Measurements from ENCODE around the gene RNASE12.
"Not testable (repeated sequence)": the region's sequence is repeated elsewhere in the genome, so short reads cannot be mapped to it uniquely, and the experiment has no call there.

The RNASE12 gene

GRCh38 chr14:20613094-20614037, 22.2 kb upstream of the RNASE12 start:
- DNase-seq = peak; percentile 88 to 91

- peak in 1 of 2 donors; percentile 20 for DNase-seq
These were observed 21.2 kb upstream of the RNASE12 start for GRCh38 chr14:20612403-20612802.

DNA sequence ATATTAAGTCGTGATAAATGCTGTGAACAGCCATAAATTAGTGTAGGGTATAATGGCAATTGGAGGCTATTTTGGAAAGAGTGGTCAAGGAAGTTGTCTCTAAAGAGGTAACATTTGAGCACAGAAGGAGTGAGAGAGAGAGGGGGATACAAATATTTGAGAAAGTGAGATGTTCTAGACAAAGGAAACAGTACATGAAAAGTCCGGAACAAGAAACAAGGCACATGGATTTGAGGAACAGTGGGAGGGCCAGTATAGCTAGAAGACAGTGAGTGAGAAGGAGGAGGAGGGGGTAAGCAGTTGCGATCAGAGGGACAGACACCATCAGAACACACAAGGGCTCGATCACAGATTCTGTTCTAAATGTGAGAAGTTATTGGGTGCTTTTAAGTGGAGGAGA, 20.1 kb upstream of the RNASE12 start:
- no peak for DNase-seq

DNA sequence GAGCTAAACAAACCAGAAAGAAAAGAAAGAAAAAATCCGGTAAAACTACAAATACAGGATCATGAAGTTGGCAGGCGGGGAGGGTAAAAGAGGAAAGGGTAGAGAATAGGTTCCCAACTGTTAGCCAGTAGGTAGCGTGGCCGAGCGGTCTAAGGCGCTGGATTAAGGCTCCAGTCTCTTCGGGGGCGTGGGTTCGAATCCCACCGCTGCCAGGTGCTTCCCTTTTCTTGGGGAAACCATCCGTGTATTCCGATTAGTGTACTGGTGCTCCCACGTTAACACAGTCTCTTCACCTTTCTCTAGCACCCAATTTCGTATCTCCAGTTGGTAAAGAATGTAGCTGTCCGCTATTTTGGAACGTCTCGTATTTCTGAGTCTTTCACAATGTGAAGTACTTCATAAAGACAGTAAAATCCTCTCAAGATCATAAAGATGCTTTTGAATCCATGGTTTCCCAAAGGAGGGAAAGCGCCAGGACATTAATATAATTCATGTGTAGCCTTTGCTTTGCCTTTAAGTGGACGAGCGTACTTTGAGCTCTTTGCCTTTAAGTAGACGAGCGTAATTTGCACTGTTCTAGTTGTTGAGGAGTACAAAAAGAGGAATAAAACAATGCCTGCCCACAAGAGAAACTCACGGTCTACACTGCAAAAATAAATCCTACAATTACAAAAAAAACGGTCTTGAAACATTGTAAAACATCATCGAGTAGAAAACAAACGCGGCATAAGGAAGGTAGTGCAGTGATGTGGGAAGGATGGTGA, 19.0 kb upstream of the RNASE12 start:
- peak; percentile 81 to 82 for DNase-seq

DNA sequence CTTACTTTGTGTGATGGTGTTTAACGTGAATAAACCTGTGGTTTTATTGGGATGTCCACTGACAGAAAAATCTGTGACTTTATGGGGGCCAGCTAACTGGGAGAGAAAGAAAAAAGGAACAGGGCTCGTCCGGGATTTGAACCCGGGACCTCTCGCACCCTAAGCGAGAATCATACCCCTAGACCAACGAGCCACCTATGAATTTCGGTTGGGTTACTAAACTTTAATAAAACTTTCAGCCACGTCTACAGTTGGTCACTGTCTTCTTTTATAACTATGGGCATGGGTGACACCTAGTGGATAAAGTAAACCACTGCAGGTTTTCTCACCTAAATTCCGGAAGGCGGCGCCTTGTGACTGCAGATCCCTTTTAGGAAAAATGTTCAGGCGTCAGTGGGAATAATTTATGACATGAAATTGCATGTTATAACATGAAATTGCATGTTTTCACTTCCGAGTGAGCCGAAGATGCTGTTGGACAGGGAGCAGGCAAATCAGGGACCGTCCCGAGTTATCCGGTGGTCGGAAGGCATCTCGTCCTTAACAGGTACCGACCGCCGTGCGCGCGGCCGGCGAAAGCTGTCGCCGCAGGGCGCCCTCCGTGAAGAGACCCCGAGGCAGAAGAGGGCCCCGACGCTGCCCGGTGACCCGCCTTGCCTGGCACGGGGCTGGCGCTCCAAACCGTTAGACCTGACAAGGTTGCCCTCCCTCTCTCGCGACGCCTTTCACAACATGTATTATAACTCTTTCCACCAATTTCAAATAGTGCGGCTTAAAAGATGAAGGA, 18.2 kb upstream of the RNASE12 start:
- peak; percentile 70 to 85 for DNase-seq

DNA sequence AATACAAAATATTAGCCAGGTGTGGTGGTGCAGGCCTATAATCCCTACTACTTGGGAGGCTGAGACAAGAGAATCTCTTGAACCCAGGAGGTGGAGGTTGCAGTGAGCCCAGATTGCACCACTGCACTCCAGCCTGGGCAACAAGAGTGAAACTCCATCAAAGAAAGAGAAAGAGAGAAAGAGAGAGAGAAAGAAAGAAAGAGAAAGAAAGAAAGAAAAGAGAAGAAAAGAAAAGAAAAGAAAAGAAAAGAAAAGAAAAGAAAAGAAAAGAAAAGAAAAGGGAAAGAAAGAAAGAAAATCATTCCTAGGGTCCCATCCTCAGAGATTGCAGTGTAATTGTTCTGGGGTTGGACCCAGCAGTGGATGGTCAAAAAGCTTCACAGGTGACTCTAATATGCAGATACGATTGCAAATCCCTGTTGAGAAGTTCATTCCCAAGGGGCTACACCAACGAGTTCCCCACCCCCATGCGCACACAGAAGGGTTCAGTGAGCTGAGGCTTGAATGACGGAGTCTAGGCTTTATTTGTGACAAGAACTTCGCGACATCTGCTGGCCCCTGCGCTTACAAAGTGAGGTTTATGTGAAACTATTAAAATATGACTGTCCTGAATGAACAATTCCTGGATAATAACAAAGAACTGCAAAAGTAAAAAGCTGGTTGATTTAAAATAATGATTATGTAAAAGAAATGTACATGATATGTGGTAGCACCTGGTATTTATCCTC, 17.4 kb upstream of the RNASE12 start:
- DNase-seq = no peak

DNA sequence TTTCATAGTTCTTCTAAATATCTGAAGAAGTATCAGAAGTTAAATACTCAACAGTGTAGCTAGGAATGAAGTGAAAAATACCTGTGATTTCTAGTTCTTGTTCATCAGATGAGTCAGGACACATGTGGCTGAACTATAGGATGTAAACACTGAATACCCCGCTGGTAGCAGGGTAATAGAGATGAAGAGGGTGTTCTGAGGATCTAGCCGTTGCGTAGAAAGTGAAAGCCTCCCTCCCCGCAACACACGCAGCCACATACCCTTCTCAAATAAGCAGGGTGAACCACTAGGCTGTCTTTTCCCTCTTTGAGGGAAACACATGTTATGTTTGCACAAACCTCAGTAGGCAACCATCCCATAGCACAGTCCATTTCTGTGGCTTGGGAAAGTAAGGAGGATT, 16.4 kb upstream of the RNASE12 start:
- DNase-seq = no peak

GRCh38 chr14:20606902-20607242, 15.7 kb upstream of the RNASE12 start:
- no peak for DNase-seq

- DNase-seq = no peak
These were observed 15.2 kb upstream of the RNASE12 start for GRCh38 chr14:20606190-20606901.

- no peak for DNase-seq
These were observed 12.9 kb upstream of the RNASE12 start for GRCh38 chr14:20603813-20604690.

GRCh38 chr14:20602583-20602982, 11.4 kb upstream of the RNASE12 start:
- DNase-seq = no peak

DNA sequence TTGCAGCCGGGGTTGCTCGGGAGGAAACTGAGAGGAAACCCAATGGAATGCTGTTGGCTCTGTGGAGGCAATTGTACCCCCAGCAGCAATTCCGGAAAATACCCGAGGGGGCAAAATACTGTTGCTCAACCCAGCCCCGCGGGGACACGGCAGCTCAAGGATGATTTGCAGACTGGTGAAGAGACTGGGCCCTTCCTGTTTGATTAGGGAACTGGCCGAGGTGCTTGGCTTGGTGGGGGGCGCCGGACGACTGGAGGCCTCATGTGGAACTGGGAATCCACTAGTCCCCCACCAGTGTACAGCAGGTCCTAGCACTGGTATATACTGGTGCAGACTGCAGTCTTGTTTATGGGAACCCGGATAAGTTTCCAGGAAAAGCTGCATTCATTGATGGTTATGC, 10.3 kb upstream of the RNASE12 start:
- no peak for DNase-seq

- DNase-seq = no peak
These were observed 5.9 kb upstream of the RNASE12 start for GRCh38 chr14:20597108-20597507.

DNA sequence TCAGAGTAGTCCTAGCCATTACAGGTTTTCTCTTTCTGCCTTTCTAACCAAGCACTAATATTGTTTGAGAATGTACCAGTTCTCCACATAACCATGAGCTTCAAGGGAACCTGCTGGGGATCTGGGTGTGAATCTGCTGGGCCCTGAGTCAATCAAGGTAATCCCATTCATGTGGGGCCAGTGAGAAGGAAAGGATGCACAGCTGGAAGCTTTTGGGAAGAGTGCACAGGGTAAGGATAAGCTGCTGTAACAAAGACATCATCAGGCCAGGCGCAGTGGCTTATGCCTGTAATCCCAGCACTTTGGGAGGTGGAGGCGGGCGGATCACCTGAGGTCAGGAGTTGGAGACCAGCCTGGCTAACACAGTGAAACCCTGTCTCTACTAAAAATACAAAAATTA, 4.5 kb upstream of the RNASE12 start:
- DNase-seq = not testable (repeated sequence)

- no peak for DNase-seq
These were observed 1.4 kb upstream of the RNASE12 start for GRCh38 chr14:20592574-20592973.

- no peak for DNase-seq
These were observed 3.6 kb downstream of the RNASE12 start, which contains the start of gene RNASE11 for GRCh38 chr14:20587489-20588154. RNASE11 (minus strand) TSS chr14:20588001.

- DNase-seq = no peak
These were observed 7.3 kb downstream of the RNASE12 start for GRCh38 chr14:20583908-20584307.

GRCh38 chr14:20583142-20583541, 8.0 kb downstream of the RNASE12 start:
- DNase-seq = no peak

DNA sequence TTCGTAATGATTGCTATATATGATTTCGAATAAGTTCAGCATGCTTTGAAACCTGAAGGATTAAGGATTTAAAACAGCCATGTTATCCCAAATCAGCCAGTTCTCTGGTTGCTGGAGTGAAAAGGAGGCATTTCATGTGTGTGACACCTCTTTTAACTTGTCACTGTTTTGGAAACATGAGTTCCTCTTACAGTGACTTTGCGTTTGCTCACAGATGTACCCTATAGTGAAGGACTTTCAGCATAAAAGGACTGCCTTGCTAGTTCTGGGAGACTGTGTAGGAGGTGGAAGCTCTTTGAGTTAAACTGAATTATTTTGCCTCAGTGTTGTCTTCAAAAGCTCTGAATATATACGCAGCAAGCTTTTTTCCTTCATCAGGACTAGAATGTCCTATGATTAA, 10.9 kb downstream of the RNASE12 start:
- DNase-seq = no peak

All from CD4-positive, alpha-beta T cell treated with Interleukin-1 beta for 1 hour (primary cell).